Fibroblast of the aortic adventitia (primary cell): ENCODE measurements around the gene HDAC11. TPM values are rescaled to one million over a fixed set of nuclear protein-coding genes. Genes with fewer than 3 reads are reported as not detected.

Source experiments
- DNase-seq: peaks from one replicate; pipeline ENCODE4 v3.0.0-alpha.2; 2010; ENCODE audit warnings: low read depth
- H3K4me3 ChIP-seq: 2 replicates; pipeline ENCODE4 v1.5.1; 2011; ENCODE audit warnings: low read depth, mild to moderate bottlenecking, control low read depth, low read length, moderate library complexity
- total RNA-seq: library from RNA; depleted of rRNA; stranded (reverse); fragments of >200 nt; gene quantifications from 2 replicates; pipeline ENCODE4 v1.2.3, GENCODE V29; 2012; ENCODE audit warnings: low replicate concordance
- TF ChIP-seq, protein P1 (sequence below): IDR thresholded peaks from 2 replicates; pipeline ENCODE4 v1.5.1; 2011; ENCODE audit warnings: mild to moderate bottlenecking, low read length, control low read depth, inconsistent platforms; ENCODE audit not compliant: insufficient read depth

The HDAC11 gene
- total RNA-seq, 1 donor, result 5.2 TPM

DNA sequence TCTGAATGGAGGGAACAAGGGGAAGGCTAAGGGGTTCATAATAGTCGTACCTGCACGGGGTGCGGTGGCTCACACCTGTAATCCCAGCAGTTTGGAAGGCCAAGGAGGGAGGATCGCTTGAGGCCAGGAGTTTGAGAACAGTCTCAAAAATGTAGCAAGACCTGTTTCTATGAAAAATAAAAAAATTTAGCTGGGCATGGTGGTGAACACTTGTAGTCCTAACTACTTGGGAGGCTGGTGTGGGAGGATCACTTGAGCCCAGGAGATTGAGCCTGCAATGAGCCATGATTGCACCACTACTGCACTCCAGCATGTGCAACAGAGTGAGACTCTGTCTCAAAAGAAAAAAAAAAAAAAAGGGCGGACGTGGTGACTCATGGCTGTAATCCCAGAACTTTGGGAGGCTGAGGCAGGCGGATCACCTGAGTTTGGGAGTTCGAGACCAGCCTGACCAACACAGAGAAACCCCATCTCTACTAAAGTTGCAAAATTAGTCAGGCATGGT, 17.9 kb upstream of the HDAC11 start:
- no peak for DNase-seq
- no peak overlapping the region for H3K4me3 ChIP-seq
- TF ChIP-seq, protein P1, sequence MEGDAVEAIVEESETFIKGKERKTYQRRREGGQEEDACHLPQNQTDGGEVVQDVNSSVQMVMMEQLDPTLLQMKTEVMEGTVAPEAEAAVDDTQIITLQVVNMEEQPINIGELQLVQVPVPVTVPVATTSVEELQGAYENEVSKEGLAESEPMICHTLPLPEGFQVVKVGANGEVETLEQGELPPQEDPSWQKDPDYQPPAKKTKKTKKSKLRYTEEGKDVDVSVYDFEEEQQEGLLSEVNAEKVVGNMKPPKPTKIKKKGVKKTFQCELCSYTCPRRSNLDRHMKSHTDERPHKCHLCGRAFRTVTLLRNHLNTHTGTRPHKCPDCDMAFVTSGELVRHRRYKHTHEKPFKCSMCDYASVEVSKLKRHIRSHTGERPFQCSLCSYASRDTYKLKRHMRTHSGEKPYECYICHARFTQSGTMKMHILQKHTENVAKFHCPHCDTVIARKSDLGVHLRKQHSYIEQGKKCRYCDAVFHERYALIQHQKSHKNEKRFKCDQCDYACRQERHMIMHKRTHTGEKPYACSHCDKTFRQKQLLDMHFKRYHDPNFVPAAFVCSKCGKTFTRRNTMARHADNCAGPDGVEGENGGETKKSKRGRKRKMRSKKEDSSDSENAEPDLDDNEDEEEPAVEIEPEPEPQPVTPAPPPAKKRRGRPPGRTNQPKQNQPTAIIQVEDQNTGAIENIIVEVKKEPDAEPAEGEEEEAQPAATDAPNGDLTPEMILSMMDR, result no peak

DNA sequence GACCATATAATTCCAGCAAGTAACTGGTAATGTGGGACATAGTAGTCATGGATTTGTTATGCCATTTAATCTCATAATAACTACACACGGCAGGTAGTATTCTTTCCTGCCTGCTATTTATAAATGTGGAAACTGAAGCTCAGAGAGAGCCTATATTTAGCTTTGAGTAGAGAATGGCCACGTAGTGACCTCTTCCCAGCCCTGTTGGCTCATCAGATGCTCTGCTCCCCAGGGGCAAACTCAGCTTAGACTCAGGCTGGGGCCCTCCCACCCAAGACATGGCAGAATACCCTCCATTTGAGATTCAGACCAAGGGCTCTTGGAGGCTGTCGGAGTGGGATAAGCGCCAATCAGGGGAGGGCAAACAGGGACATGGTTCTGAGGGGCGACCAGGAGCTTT, 17.3 kb upstream of the HDAC11 start:
- no peak overlapping the region for H3K4me3 ChIP-seq
- peak; percentile 31 for DNase-seq
- TF ChIP-seq, protein P1, result no peak

DNA sequence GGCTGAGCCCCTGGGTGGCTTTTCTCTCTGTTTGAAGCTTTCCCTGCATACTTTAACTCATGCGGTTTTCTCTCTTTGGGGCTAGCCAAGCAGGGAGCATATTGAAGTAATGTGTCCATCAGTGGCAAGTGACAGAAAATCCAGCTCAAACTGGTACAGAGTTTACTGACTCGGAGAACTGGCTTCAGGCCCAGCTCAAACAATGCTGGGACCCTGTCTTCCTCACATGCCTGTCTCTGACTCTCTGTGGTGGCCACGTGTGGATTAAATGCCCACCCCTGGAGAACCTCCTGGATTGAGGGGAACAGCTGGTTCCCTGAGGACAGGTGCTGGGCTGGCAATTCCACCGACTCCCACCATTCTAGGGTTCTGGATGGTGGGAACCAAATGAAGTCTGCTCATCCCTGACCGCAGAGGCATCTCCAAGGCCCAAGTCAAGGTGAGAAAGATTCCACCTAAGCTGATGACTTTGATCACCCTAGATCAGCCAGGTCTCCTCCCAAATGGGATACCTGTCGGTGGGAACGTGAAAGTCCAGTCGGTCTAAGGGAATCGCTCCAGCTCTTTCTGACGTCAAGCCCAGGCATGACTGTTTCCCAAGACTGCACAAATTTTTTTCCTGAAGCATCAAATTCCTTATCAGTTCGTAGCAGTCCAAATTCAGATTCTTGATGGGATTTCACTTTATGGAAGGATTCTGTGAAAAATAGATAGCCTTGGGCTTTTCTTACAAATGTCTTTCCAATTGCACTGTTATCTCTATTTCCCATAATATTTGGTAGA, 16.3 kb upstream of the HDAC11 start:
- H3K4me3 ChIP-seq, result no peak overlapping the region
- peak; percentile 13 for DNase-seq
- TF ChIP-seq, protein P1, result no peak

DNA sequence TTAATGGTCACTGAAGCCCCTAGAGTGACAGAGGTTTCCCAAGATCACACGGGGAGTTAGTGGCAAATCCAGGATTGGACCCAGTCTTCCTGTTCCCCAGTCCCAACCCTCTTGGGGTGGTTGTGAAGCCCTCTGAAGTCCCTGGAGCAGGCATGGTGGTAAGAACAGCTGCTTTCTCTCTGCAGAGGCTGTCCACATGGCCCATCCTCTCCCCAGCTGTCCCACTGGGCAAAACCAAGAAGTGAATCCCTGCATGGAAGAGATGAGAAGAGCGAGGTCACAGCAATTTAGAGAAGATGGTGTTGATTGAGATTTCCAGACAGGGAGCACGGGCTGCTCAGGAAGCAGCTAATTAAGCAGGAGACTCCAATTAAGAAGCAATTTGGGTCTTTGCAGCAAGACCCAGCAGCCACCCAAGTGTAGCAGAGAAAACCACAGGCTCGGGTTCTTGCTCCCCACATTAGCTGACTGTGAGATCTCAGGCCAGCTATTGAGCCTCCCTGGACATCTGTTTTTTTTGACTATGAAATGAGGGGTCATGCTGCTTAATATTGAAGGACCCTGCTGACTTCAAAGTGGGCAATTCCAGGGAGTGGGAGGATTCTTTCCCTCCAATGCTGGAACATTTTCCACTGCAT, 14.8 kb upstream of the HDAC11 start:
- no peak for DNase-seq
- TF ChIP-seq, protein P1, result no peak
- H3K4me3 ChIP-seq, result no peak overlapping the region

DNA sequence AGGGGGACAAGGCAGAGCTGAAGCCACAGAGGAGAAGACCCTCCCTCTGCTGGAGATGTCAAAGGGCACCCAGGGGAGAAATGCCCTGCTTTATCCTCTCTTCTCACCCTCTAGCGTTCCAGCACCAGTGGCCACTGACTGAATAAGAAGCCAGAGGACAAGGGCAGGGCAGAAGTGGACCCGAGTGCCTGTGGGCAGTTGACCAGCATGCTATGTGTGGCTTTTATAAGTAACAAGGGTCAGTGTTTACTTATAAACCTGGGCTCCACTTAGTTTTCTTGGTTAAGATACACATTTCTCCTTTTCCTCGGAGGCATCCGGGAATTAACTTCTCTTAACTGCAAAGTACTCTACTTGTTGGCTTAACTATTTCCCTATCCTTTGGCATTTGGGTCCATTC, 13.3 kb upstream of the HDAC11 start:
- no peak overlapping the region for H3K4me3 ChIP-seq
- TF ChIP-seq, protein P1, result no peak
- no peak for DNase-seq

DNA sequence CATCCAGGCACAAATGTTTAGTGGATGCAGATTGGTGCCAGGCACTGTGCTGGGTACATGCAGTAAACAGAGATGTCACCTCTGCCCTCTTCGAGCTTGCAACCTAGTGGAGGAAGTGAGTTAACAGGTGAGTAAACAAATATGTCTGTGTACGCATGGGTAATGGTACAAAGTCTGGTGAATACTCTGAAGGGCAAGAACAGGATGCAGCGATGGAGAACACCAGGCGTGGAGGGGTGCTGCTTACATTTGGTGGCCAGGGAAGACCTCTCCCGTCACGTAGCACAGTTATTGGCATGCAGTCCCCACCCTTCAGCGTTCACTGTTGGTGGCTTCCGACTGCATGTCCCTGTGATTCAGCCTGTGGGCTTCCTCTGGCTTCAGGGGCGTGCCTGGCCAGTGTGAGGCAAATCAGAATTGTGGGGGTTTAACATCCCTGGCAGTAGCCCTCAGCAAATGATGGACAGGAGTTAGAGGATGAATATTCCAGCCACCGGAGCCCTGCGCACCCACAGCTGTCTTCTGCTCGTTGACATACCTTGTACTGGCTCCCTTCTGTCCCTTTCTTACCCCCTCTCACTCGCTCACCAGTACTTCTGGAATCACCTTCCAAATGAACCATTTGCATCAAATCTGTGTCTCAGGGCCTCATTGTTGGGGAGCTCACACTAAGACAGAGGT, 9.1 kb upstream of the HDAC11 start:
- H3K4me3 ChIP-seq, result no peak overlapping the region
- DNase-seq, result no peak
- TF ChIP-seq, protein P1, result no peak
